ENCODE data around the gene MICALL2. TPM values are rescaled to one million over a fixed set of nuclear protein-coding genes. Genes with fewer than 3 reads are reported as not detected.

Gene MICALL2
- polyA plus RNA-seq, 2 of the 4 experiments (the other 2 are of a cell fraction): 6.1 to 20.6 TPM

DNA sequence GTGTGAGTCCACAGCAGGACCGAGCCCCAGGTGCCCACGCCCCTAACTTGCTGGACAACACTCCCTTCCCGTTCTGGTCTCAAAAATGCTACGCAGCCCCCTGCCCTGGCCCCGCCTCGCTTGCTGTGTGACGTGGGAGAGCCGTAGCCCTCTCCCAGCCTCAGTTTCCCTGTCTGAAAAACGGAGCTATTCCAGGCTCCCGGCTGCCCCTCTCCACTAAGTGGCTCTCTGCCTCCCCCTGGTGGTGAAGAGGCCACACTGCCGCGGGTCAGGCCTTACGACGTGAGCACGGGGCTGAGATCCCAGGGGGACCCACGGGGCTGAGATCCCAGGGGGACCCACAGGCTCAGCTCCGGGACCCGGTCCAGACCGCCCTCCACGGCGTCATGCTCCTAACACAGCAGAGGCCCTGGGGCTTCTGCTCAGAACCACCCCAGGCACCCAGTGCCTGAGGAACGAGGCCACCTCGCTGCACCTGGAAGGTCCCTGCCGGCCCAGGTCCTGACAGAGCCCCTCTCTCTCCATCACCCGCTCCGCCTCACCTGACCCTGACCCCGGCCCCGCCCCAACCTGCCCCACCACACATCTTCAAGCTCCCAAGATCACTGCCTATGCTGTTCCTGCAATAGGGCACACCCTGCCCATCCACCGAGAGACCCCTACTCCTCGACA, 26.7 kb downstream of the MICALL2 start:
- POLR2A ChIA-PET: no interaction called here
- CTCF ChIA-PET: interaction anchor here (0.5 to 10.9 kb wide), 48 partner anchors 8 to 999 kb away, joined by 3 to 90 read pairs (median 4); partner anchors contain the start of gene MICALL2
- TF ChIP-seq NR3C1 (IDR thresholded peaks at IDR 0.05) (no peak), ELK1 (IDR thresholded peaks at IDR 0.05; ENCODE audit: low read depth, low read length) (no peak), ZNF302 (CRISPR knock-in tag; IDR thresholded peaks at IDR 0.05) (no peak), FOSL2 (IDR thresholded peaks at IDR 0.05) (no peak), FOSL2 (CRISPR knock-in tag; IDR thresholded peaks at IDR 0.05) (no peak), ZFP36 (IDR thresholded peaks at IDR 0.05; ENCODE audit: borderline replicate concordance, partially characterized antibody) (no peak), NPAS2 (CRISPR knock-in tag; IDR thresholded peaks at IDR 0.05; ENCODE audit: borderline replicate concordance) (no peak), KDM1A (IDR thresholded peaks at IDR 0.05; ENCODE audit: low read depth) (no peak), RAD21 (conservative IDR thresholded peaks at IDR 0.05 in 1 of 2, IDR thresholded peaks at IDR 0.05 in 1 of 2) (peak; percentile 68 to 76), SMC3 (IDR thresholded peaks at IDR 0.05) (peak; percentile 67), BCL3 (IDR thresholded peaks at IDR 0.05) (no peak), POLR2AphosphoS2 (conservative IDR thresholded peaks at IDR 0.05; ENCODE audit: low read length) (no peak), BHLHE40 (IDR thresholded peaks at IDR 0.05; ENCODE audit: low read depth, low read length) (no peak), ZC3H11A (IDR thresholded peaks at IDR 0.05) (no peak), KDM5A (IDR thresholded peaks at IDR 0.05) (no peak), CTCF (IDR thresholded peaks at IDR 0.05) (peak; percentile 81), RCOR1 (IDR thresholded peaks at IDR 0.05; ENCODE audit: low read depth, low read length) (no peak), RNF2 (IDR thresholded peaks at IDR 0.05; ENCODE audit: borderline replicate concordance, low read depth) (no peak)
- TF ChIP-seq, protein P1, sequence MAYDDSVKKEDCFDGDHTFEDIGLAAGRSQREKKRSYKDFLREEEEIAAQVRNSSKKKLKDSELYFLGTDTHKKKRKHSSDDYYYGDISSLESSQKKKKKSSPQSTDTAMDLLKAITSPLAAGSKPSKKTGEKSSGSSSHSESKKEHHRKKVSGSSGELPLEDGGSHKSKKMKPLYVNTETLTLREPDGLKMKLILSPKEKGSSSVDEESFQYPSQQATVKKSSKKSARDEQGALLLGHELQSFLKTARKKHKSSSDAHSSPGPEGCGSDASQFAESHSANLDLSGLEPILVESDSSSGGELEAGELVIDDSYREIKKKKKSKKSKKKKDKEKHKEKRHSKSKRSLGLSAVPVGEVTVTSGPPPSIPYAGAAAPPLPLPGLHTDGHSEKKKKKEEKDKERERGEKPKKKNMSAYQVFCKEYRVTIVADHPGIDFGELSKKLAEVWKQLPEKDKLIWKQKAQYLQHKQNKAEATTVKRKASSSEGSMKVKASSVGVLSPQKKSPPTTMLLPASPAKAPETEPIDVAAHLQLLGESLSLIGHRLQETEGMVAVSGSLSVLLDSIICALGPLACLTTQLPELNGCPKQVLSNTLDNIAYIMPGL (CRISPR knock-in tag; IDR thresholded peaks at IDR 0.05; ENCODE audit: borderline replicate concordance): no peak
- Histone ChIP-seq H3K27ac (no peak overlapping the region), H3K4me3 (no peak overlapping the region), H3K9me3 (no peaks in the 10 kb centered on the region), H3K4me1 (peaks cover 4% of the 10 kb centered on the region; the same call in 2 of the 3 replicates), H3K4me2 (0 out of 3 replicates have a peak overlapping the region, but pooled peaks have one; percentile 32)
- peak; percentile 61 to 84 for ATAC-seq
- 37% methylated on average over 18 of the region's 30 CpGs for WGBS (ENCODE audit: missing lambda C conversion rate)
- peak; percentile 60 to 66 for DNase-seq (ENCODE audit: low read depth in 1 of 2, low spot score in 1 of 2)
- FAIRE-seq: no peak

All from A549 (cell line).